ENCODE measurements around the gene STAT5B.
A peak's percentile ranks its signal among the peaks of the same experiment; 100 is the strongest.

The STAT5B gene

DNA sequence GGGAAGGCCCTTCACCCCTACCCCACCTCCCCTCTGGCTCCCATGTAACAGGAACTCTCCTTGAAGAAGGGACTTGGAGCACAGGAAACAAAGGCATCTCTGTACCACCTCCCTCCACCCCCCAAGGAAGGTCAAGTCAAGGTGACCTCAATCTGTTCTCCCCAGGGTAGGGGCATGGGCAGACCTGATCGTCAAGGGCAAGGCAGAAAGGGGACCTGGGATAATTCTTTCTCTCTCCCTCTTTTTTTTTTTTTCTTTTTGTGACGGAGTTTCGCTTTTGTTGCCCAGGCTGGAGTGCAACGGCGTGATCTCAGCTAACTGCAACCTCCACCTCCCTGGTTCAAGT is 7.8 kb upstream of the STAT5B start:
- DNase-seq: no peak

DNA sequence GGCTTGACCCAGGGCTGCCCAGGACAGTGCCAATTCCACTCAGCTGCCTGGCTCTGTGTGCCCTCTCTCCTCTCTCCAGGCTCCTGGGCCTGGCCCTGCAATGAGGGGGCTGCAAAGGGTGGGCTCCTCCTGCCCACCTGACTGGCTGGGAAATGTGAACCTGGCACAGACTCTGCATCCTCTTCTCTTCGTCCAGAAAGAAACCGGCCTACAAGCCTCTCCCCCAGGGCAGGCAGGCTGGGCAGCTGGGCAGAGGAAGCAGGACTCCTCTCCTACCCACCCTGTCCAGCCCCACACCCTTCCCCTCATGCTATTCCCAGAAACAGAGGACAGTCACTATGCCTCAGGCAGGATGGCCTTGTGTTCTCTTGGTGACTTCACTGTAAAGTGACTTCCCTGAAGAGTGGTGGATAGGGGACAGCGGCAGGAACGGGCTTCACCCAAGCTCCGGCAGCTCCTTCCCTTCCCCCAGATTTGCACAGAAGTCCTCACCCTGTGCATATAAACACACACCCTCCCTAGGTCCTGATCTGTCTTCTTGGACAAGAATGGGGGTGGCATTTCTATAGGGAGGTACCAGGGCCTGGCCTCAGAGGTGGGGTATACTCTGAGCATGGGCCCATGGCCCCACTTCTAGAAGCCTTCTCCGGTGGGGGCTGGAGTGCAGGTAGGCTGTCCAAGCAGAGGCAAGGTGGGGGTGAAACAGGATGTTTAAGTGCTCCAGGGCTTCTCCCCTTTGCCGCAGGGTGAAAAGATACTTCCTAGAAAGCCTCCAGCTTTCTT is 7.2 kb upstream of the STAT5B start:
- no peak for DNase-seq

DNA sequence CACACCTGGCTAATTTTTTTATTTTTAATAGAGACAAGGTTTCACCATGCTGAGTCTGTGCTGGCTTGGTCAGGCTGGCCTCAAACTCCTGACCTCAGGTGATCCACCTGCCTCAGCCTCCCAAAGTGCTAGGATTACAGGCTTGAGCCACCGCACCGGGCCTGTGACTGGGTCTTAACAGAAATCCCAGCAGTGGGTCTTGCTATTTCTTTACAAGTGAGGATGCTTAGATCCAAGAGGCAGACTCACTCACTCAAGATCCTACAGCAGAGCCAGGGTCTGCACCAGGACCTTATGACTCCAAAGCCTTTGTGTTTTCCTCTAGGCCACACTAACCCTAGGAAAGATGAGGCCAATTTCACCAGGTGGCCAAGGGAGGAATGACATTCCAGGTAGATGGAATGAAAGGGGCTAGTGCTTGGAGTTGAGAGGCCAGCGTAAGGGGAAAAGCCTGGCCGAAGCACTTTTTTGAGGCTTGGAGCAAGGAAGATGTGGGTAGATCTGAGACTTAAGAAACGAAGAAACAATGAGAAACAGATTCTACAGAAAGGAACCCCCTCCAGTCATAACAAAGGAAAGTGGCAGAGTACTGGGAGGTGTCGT is 6.4 kb upstream of the STAT5B start:
- DNase-seq: no peak

DNA sequence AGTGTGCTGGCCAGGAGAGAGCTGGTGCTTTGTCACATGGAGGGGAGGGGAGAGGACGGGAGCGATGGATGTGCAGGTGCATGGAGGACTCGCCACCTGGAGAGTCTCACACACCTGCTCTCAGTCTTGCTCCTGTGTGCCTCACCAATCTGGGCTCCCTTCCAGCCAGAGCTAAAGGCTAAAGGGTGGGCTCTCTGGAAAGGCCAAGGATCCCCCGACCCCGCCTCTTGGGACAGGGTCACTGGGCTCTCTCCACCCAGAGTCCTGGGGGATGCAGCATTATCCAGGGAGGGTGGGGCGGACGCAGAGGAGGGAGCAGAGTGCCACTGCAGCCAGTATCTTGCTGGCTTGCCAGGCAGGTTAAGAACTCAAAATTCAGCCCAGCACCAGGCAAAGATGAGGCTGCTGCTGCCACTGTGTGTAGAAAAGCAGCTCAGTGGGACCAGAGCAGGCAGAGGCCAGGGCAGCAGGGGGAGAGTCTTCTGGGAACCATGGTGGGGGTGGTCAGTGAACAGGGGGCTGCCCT is 5.4 kb upstream of the STAT5B start:
- DNase-seq: no peak

DNA sequence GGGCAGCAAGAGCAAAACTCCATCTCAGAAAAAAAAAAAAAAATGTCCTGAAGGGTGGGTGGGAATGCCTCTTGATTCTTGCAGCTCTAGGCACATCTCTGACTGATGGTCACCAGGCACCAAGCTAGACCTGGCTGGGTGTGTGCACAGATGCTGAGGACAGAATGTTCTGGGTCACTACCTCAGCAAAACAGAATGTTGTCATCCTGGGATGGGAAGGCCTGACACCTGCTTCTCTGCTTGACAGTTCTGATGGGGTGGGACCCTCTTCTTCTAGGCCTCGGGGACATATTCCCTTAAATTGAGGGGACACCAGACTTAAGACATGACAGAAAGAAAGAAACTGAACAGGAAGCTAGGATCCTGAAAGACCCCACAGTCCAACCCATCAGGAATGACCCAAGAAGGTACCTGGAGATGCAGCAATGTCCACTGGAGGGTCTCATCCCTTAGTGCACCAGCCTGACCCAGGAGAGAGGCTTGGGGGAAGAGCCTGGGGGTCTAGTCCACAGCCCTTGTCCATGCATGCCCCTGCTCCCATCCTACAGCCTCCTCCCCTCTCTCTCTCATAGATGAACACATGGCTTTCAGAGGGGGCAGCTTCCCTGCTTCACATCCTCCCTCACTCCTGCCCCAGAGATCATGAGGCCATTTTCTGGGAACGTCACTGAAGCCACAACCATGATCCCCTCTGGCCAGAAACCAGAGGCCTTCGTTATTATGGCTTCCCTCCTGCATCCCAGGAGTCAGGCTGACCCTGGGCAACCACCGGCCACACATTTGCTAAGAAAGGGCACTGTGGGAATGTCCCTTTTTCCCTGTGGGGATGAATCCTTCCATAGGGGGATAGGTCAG is 3.8 kb upstream of the STAT5B start:
- DNase-seq: no peak

DNA sequence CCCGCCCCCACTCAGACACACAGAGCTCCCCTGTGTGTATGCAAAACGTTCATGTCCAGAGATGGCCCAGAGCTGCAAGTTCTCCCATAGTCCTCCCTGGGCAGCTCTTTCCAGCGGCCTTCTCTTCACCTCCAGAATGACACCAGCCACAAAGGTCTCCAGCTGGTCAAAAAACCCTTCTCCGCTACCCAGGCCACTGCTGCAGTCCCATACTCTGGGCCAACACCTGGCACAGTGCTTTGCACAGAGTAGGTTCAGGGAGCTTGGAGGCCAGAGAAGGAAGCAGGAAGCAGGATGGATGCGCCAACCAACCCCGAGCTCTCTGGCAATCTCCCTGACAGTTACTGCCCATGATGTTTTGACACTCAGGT is 1.1 kb upstream of the STAT5B start:
- no peak for DNase-seq

DNA sequence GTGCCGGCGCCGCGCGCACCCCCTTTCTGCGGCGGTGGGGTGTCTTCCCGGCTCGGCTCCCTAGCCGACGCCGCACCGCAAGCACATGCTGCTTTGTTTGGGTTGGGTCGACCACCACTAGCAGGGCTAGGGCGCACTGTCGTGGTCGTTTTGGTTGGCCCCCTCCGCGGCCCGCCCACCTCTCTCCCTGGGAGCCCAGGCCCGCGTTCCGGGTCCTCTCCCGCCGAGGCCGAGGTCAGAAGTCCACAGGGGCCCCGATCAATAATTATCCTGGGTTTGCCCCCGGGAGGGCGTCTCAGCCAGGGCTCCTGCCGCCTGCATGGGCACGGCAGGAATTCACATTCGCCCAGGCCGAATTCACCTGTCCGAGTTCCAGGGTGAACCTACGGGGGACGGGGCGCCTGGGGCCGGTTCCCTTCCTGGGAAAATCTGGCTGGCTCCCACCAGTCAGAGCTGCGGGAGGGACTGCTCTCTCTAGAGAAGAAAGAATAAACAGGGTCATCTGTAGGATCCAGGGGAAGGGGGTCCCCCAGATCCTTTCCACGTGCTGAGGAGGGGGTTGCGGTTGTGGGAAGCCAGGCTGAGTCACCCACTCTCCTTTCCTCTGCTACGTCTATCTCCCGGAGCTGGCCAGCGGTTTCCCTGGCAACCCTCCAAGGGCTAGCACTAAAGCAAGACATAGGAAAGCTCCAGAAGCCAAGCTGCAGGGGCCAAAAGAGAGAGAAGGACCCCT is 584 bp upstream of the STAT5B start:
- DNase-seq: no peak

DNA sequence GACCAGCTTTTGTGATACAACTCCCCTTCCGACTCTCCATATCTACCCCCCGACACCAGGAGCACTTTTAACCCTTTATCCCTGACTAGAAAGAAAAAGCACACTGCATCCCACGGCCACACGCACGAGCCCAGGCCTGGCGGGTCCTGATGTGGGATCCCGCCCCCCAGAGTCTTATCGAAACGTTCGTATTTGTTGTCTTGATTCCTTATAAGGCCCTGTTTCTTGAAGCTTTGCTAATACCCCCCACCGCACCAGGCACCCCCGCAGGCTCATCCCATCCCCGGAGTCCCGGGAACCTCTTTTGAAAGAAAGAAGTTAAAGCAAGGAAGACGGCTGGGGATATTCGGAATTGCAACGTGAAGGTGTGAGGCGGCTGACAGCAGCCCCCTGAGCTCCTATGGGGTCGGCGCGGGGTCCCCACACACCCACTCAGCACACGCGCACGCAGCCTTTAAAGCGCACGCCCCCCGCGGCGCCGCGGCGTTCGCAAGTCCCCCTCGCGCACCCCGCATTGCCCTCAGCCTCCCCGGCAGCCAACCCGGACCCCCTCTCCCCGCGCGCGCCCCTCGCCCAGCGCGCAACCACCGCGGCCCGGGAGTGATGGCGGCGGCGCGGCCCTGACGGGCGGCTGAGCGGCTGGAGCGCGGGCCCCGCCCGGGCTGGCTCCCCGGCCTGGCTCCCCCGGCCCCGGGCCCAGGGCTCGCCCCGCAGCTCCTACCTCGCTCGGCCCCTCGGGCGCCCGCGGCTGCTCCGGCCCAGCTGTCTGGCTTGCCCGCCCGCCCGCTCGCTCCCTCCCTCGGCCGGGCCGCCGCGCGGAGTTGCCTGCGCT is 448 bp downstream of the STAT5B start:
- DNase-seq: peak; percentile 39

DNA sequence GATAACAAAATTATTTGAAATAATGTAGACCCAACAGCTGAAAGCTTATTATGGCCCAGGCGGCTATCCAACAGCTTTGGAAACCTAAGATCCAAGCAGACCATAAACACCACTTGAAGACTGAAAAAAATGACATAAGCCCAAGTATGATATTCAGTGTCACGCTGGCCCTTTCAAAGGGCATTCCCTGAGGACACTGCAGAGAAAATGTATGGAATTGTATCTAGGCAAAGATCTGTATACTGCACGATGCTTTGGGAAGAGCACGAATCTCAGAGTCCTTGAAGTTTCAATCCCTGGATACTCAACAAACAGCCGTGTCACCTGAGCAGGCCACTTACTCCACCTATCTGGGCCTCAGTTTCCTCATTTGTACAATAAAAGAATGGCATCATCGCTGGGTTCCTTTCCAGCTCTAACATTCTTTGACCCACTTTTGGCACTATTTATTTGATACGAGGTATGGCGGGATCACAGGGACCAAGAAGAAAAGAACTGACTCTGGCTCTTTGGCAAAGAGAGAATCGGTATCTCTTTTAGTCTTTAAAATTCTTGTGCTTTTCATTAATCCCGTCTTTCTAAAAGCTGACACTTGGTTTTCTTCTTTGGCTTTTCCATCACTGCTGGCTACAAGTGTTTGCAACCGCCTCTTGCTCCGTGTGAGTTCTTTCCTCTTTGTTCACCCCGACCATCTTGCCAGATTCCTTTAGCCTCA is 1.2 kb downstream of the STAT5B start:
- no peak for DNase-seq

DNA sequence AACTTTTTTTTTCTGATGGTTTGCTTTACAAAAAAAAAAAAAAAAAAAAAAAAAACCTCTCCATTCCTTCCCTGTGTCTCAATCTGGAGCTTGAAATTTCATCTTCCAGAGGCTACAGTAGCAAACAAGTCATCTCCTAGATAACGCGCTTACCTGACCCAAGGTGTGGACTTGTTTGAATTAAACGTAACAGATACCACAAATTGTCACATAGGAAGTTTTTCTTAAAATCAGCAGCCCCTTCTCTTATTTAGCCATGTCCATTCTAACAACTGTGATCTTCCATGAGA is 2.0 kb downstream of the STAT5B start:
- no peak for DNase-seq

DNA sequence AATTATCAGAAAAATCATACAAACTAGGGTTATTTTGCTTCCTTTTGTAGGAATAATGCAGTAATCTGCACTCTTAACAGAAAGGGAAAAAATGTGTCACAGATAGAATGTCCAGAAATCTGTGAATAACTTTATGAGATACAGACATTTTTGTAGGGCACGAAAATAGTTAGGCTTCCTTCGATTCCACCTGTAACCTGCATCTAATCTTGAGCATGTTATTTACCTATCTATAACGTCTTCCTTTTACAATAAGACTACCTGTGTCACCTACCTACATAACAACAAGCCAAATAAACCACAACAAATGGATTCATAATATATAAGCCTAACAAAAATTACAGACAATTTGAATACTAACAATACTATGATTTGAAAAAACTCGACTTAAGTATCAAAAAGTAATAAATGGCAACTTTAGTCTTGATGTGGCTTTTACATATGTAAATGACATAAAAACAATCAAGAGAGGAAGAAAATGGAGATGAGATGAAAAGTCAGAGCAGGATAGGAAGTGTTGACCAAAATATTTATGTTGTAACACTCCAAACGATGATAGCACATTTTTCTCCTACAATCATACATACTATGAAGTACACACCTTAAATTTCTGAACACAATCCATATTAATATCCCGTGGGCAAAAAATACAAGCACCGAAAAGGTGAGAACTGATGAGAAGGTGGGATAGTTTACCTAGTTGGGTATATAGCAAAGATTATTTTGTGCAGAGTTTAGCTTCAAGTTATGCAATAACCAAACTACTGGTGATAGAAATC is 2.5 kb downstream of the STAT5B start:
- DNase-seq: no peak

DNA sequence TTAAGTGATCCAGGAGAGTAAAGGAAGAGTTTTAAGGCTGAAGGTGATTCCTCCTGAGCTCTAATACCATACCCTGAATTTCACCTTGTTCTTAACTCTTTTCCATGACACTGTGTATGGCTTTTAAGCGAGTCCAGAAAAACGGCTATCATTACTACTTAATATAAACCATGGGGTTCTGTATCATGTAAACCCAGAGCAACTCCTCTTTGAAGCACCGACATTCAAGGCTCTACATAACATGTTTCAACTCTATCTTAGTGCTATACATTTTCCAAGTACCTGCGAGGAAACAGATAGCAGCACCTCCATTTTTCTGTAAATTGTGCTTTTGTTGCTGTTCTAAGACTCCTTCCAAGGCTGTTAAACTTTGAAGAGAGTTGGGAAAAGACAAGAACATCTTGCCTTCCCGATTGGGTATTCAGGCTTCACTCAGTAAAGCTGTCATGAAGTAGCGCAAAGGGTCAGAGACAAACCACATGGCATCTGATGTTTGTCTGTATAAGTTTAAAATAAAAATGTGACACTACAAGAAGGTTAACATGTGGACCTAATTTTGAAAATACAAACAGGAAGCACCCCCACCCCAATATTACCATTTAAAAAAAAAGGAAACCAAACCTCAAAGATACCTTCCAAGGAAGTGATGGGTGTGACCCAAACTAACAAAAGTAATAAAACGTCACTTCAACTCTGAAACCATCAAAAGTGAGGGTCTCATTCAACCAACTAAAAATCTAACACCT is 3.9 kb downstream of the STAT5B start:
- DNase-seq: no peak

DNA sequence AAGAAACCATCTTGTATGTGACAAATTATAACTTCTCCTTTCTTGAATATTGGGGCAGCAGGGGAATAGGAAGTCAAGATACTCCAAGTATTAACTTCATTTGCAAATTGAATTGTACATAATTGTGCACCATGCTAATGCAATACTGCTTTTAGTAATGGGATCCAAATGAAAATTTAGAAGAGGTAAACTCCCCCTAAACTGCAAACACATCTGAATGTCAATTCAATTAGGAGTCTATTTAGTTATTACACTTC is 4.5 kb downstream of the STAT5B start:
- no peak for DNase-seq

DNA sequence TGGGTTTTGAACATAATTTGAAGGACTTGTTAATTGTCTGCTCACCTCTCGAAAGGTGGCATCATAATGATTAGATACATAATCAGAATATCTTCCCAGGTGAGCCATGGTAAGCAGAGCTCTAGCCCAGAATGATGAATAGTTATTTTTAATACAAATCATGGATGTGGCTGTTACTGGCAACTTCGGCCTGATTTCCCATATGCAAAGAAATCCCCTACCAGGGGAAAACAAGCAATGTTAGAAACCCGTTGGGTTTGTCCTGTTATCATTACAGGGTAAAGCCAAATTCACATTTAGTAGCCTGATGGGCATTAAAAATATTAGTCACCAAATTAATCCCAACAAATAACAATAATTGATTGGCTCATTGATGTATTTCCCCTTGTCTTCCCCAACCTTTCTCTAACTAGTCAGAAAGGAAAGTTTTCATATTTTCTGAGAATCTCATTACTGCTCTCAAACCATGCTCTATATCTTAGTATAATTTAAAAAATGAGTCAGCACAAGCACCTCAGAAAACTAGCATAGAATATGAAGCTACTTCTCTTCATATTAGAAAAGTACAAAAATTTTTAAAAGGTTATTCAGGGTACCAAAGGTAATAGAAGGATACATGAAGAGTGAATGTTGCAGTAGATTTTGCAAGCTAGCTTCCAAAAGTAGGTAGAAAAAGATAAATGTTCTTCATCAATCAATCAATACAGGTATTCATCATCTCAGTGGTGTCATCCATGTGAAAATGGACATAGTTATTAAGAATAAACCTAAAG is 5.0 kb downstream of the STAT5B start:
- no peak for DNase-seq

DNA sequence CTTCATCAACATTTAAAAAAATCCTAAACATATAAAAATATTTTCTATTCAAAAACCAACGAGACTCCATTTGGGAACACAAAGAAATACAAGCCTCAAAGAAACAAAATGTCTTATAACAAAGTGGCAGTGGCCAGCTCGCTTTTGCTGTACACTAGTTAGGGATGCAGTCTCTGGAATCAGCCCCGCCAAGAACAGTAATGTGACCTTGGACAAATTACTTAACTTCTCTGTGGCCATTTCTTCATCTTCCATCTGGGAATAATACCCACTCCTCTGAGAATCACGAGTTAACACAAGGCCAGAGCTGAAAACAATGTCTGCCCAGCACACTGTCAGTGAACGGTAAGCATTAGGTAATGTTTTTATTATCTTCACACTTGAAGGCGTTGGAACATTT is 5.6 kb downstream of the STAT5B start:
- no peak for DNase-seq

DNA sequence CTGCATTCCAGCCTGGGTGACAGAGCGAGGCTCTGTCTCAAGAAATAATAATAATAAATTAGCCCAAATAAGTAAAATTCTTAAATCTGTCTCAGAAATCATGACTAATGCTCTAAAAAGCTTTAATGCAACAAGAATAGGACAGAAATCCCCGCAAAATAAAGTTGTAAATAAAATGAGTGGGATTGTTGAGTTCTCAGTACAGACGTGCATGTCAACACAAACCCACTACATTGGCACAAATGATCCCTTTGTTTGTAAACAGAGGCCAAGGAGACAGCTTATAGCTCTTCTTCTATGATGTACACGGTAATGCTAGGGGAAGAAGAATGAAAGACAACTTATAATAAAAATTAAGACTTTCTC is 6.0 kb downstream of the STAT5B start:
- no peak for DNase-seq

DNA sequence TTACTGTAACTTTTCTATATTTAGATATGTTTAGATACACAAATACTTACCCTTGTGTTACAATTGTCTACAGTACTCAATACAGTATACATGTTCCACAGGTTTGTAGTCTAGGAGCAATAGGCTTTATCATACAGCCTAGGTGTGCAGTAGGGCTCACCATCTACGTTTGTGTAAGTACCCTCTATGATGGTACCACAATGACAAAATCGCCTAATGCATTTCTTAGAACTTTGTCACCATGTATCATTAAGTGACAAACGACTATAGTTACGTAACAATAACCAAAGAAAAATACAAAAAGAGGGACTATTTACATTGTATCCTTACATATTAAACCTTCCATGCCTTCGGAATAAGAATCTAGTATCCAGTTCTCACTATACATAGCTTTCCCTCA is 8.0 kb downstream of the STAT5B start:
- no peak for DNase-seq

DNA sequence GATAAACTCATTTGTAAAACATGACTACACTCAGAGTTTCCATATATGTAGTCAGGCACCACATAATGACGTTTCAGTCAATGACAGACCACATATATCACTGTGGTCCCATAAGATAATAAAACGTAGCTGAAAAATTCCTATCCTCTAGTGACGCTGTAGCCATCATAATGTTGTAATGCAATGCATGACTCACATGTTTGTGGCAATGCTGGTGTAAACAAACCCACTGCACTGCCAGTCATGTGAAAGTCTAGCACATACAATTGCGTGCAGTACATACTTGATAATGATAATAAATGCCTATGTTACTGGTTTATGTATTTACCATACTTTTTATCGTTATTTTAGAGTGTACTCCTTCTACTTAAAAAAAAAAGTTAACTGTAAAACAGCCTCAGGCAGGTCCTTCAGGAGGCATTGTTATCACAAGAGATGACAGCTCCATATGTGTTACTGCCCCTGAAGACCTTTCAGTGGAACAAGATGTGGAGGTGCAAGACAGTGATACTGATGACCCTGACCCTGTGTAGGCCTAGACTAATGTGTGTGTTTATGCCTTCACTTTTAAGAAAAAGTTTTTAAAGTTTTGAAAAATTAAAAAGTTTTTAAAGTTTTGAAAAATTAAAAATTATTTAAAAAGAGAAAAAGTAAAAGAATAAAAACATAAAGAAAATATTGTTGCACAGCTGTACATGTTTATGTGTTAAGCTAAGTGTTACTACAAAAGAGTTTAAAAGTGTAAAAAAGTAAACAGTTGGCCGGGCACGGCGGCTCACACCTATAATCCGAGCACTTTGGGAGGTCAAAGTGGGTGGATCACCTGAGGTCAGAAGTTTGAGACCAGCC is 9.0 kb downstream of the STAT5B start:
- DNase-seq: peak; percentile 38

DNA sequence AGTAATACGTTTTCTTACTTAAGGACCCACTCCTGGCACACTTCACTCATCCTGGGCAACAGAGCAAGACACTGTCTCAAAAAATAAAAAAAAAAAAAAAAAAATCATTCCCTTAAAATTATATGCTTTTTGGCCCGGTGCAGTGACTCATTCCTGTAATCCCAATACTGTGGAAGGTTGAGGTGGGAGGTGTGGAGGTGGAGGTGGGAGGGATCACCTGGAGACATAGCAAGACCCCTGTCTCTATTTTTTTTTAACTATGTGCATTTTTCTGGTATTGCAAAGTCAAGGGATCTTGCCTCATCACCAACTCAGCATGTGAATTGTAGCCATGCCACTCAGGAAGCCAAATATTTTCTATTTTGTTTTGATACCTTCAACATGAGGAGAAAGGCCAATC is 9.7 kb downstream of the STAT5B start:
- no peak for DNase-seq

All from activated T-cell treated with anti-CD3 and anti-CD28 coated beads for 4 hours (primary cell).